HCEC 1CT (cell line): ENCODE data around the gene NLRC5.

Experiments
- DNase-seq: peaks from one replicate; pipeline ENCODE4 v3.0.0-alpha.2; 2017

The NLRC5 gene

DNA sequence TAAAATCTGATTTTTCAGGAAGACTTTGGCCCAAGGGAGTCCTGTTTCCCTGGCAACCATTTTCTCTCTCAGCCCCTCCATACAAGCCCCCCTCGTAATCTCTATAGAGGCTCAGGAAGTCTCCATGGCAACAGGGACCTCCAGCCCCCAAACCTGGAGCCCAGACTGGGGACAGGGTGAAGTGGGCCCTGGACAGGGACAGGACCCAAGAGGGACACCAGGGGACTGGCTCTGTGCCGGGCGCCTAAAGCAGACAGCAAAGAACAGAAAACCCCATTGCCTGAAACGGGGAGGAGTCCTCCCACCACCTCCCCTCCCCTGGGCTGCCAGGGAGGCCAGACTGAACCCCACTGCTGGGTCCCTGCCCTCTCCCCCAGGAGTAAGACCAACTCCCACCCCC lies 143.7 kb downstream of the NLRC5 start:
- no peak for DNase-seq
